C4-2B (cell line): ENCODE results near the gene TSEN54.

Experiments used
- ZFX ChIP-seq: fragments of 450-650 bp; IDR thresholded peaks from 2 replicates; pipeline ENCODE4 v1.6.1; 2017
- TF ChIP-seq, protein P1 (sequence below): fragments of 450-650 bp; conservative IDR thresholded peaks from 2 replicates; pipeline ENCODE4 v1.5.1; 2017; ENCODE audit warnings: mild to moderate bottlenecking

DNA sequence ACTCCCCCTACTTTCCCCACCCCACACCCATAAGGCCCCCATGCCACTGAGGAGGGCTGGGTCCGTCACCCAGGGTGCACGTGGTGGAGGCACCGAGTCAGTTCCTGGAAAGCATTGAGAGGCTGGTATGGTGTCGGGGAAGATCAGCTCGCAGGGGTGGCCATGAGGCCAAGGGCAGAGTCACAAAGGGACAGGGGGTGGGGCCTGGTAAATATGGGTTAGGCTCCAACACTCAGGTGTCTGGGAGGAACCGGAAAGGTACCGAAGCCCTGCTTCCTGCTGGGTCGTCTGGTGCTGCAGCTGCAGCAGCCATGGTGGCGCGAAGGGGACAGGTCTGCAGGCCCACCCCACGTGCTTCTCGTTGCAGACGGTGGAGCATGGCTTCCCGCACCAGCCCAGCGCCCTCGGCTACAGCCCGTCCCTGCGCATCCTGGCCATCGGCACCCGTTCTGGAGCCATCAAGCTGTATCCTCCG, 39.4 kb downstream of the TSEN54 start:
- TF ChIP-seq, protein P1, sequence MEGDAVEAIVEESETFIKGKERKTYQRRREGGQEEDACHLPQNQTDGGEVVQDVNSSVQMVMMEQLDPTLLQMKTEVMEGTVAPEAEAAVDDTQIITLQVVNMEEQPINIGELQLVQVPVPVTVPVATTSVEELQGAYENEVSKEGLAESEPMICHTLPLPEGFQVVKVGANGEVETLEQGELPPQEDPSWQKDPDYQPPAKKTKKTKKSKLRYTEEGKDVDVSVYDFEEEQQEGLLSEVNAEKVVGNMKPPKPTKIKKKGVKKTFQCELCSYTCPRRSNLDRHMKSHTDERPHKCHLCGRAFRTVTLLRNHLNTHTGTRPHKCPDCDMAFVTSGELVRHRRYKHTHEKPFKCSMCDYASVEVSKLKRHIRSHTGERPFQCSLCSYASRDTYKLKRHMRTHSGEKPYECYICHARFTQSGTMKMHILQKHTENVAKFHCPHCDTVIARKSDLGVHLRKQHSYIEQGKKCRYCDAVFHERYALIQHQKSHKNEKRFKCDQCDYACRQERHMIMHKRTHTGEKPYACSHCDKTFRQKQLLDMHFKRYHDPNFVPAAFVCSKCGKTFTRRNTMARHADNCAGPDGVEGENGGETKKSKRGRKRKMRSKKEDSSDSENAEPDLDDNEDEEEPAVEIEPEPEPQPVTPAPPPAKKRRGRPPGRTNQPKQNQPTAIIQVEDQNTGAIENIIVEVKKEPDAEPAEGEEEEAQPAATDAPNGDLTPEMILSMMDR, result no peak
- TF ChIP-seq ZFX, result no peak
